HG02588 (cell line): ENCODE results near the gene ABHD12.
"Not testable (repeated sequence)": the region's sequence is repeated elsewhere in the genome, so short reads cannot be mapped to it uniquely, and the experiment has no call there.

Source experiments
- ATAC-seq: cut with Tn5 transposase; IDR thresholded peaks from one replicate; pipeline ENCODE4 v1.9.1; 2021; ENCODE audit warnings: mild to moderate bottlenecking, moderate library complexity; ENCODE audit not compliant: unreplicated experiment

The ABHD12 gene

GRCh38 chr20:25260770-25261437, 129.7 kb downstream of the ABHD12 start:
- not testable (repeated sequence) for ATAC-seq

GRCh38 chr20:25259788-25260254, 130.8 kb downstream of the ABHD12 start:
- ATAC-seq, result no peak

- no peak for ATAC-seq
Measured at GRCh38 chr20:25259358-25259757, 131.3 kb downstream of the ABHD12 start.

DNA sequence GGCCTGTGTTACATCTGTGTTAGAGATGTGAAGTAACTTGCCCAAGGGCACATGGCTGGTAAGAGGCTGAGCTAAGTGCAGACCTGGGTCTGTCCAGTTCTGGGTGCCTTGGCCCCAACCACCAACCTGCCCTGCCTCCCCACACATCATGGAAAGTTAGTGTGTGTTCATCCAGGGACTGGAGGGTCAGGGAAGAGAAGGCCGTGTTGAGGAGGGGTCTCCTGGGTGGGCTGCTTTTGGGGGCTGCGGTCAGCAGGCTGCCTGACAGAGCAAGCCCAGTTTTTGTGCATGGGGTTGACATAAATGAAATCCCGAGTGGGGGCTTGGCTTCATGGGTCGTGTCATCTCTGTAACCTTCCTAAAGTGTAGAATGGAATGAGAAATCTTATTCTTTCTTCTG, 131.8 kb downstream of the ABHD12 start:
- ATAC-seq, result no peak

- no peak for ATAC-seq
Measured at GRCh38 chr20:25258476-25258805, 132.2 kb downstream of the ABHD12 start.

DNA sequence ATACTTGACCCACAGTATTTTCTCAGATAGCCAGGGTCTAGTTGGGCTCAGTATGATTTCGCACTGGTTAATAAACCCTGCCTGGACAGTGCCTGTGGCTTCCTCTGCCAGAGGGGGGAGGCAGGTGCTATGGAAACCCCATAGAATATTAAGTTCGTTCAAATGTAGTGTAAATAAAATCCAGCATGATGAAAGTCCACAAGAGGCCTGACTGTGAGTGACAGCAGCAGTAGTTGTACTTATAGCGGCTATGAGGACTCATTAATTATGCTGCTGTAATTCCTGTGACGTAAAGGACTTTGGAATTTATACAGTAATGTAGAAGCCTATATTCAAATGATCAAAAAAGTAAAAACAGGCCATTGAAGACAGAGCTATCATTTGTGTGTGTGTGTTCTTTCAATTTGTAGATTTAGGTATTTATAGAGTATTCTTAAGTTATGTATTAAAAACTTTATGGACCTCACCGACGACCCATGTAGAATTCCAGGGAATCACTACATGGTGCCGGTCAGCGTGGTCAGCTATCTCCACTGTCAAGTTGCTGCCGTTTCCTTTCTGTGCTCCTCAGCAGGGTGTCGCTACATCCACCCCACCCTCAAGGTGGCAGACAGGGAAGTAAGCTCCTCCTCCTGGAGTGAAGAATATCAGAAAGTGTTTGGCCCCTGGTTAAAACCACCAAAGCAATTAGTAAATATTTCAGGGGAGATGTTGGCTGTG, 132.7 kb downstream of the ABHD12 start:
- no peak for ATAC-seq

GRCh38 chr20:25257130-25257529, 133.5 kb downstream of the ABHD12 start:
- ATAC-seq, result no peak

GRCh38 chr20:25256226-25256859, 134.3 kb downstream of the ABHD12 start:
- no peak for ATAC-seq

DNA sequence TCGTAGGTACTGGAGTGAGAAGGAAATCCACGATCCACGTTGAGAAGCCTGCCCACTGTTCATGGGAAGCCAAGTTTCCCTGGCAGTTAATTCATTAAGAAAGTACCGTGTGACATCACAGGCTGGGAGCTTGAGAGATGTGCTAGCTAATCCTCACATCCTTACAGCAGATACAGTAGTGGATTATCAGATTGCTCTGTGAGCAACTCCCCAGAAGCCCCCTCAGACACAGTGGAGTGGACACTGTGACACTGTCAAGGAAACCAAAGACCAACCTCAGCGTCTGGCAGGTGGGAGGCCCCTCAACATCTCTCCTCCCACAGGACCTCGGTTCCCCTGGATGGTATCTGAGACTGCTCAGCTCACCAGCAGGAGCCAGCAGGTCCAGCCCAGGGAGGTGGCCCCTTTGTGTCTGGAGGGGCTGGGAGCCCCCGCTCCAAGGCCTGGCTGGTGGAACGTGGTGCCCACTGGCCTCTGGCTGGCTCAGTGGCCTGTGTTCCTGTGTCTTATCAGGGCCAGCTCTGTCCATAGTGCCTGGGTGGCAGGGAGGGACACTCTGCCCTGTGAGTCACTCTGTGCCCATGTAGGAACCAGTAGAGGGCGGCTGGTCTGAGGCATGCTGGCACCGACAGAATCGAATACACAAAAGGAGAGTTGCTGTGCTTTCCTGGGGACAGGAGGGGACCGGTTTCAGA, 135.5 kb downstream of the ABHD12 start:
- no peak for ATAC-seq

- ATAC-seq, result no peak
Measured at GRCh38 chr20:25254571-25254970, 136.1 kb downstream of the ABHD12 start.

DNA sequence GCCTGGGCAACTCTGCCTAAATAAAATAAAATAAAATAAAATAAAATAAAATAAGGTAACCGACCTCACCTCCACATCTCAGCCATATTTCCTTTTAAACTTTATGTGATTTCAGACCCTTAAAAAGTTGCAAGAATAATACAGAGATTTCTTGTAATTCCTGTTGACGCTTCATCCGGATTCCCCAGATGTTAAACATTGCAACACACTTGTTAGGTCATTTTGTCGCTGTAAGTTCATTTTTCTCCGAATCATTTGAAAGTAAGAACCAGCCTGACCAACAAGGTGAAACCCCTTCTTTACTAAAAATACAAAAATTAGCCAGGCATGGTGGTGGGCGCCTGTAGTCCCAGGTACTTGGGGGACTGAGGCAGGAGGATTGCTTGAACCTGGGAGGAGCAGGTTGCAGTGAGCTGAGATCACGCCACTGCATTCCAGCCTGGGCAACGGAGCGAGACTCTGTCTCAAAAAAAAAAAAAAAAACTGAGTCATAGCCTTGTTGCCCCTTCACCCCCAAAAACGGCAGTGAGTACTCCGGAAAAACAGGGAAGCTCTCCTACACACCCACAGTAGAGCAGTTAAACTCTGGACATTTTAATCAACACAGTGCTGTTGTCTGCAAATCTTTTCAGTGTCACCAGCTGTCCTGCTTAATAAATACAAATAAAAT, 136.9 kb downstream of the ABHD12 start:
- ATAC-seq, result no peak

DNA sequence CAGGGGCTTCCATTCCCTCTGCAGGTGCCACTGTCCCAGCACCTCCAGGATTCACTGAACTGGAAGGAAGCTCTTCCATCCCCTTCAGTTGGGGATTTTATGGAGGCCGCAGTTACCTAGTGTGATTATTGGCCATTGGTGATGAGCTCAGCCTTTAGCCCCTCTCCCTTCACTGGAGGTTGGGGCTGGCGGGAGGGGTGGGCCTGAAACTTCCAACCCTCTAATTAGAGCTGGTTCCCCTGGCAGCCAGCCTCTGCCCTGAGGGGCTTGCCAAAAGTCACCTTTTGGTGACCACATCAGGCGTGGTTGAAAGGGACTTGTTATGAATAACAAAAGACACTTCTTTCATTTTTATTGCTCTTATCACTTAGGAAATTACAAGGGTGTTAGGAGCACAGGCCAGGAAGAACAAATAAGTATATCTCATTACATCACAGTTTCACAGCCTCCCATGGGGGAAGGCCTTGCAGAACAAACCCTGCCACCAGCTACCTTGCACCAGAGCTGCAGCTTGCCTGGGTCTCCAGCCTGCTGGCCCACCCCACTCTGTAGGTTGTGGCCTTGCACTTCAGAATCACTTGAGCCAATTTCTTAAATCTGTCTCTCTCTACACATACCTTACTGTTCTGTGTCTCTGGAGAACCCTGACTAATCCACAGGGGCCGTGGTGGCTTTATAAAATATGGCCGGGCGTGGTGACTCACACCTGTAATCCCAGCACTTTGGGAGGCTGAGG, 137.8 kb downstream of the ABHD12 start:
- ATAC-seq, result no peak

GRCh38 chr20:25252230-25252651, 138.4 kb downstream of the ABHD12 start:
- no peak for ATAC-seq

- ATAC-seq, result no peak
Measured at GRCh38 chr20:25251558-25251957, 139.1 kb downstream of the ABHD12 start.

GRCh38 chr20:25251019-25251418, 139.6 kb downstream of the ABHD12 start:
- no peak for ATAC-seq

GRCh38 chr20:25250508-25250907, 140.1 kb downstream of the ABHD12 start:
- no peak for ATAC-seq
